ENCODE data around the gene ANG. TPM values are rescaled to one million over a fixed set of nuclear protein-coding genes. Genes with fewer than 3 reads are reported as not detected.

The ANG gene
- total RNA-seq, 1 donor from 2014 or later, result 110 TPM

- DNase-seq (ENCODE audit: low spot score), result no peak
These were observed 12.5 kb upstream of the ANG start for GRCh38 chr14:20676072-20676471.

- no peak for DNase-seq (ENCODE audit: low spot score)
These were observed 8.7 kb upstream of the ANG start for GRCh38 chr14:20679907-20680306.

- DNase-seq (ENCODE audit: low spot score), result no peak
These were observed 8.2 kb upstream of the ANG start for GRCh38 chr14:20680363-20680762.

GRCh38 chr14:20680843-20681347 lies 7.7 kb upstream of the ANG start:
- DNase-seq (ENCODE audit: low spot score), result no peak

- DNase-seq (ENCODE audit: low spot score), result peak; percentile 89
These were observed 7.0 kb upstream of the ANG start for GRCh38 chr14:20681348-20682126.

- DNase-seq (ENCODE audit: low spot score), result no peak
These were observed 6.5 kb upstream of the ANG start for GRCh38 chr14:20682127-20682434.

GRCh38 chr14:20682435-20683124 lies 6.0 kb upstream of the ANG start:
- peak; percentile 91 for DNase-seq (ENCODE audit: low spot score)

GRCh38 chr14:20683125-20683890 lies 5.3 kb upstream of the ANG start:
- DNase-seq (ENCODE audit: low spot score), result peak; percentile 82

- DNase-seq (ENCODE audit: low spot score), result peak; percentile 87
These were observed 4.5 kb upstream of the ANG start, which contains the start of gene RNASE4 for GRCh38 chr14:20683891-20684661. TSS of gene RNASE4 (plus strand) at chr14:20684560. CDS start at chr14:20699372, 14,812 bp downstream.

- DNase-seq (ENCODE audit: low spot score), result peak; percentile 69
These were observed 3.7 kb upstream of the ANG start for GRCh38 chr14:20684662-20685456.

- DNase-seq (ENCODE audit: low spot score), result peak; percentile 69
These were observed 2.0 kb upstream of the ANG start for GRCh38 chr14:20686386-20687143.

GRCh38 chr14:20687362-20688166 lies 1.0 kb upstream of the ANG start:
- peak; percentile 42 for DNase-seq (ENCODE audit: low spot score)

- peak; percentile 72 for DNase-seq (ENCODE audit: low spot score)
These were observed 2.5 kb downstream of the ANG start for GRCh38 chr14:20690848-20691640.

GRCh38 chr14:20692116-20692751 lies 3.7 kb downstream of the ANG start:
- DNase-seq (ENCODE audit: low spot score), result no peak

GRCh38 chr14:20696764-20697163 lies 8.2 kb downstream of the ANG start:
- DNase-seq (ENCODE audit: low spot score), result no peak

GRCh38 chr14:20697273-20698017 lies 8.9 kb downstream of the ANG start:
- peak; percentile 64 for DNase-seq (ENCODE audit: low spot score)

- no peak for DNase-seq (ENCODE audit: low spot score)
These were observed 9.4 kb downstream of the ANG start for GRCh38 chr14:20698018-20698329.
